KOPT-K1 (cell line): ENCODE data around the gene MTSS2.
"Not testable (repeated sequence)": the region's sequence is repeated elsewhere in the genome, so short reads cannot be mapped to it uniquely, and the experiment has no call there.

Source experiments
- H3K27ac ChIP-seq: fragments of 200-600 bp; sonication (generic); 2 replicates; pipeline ENCODE4 v1.5.1; 2016; ENCODE audit warnings: antibody characterized with exemption, mild to moderate bottlenecking, low read depth, low read length; ENCODE audit not compliant: poor library complexity, severe bottlenecking
- H3K36me3 ChIP-seq: fragments of 200-600 bp; sonication (generic); 2 replicates; pipeline ENCODE4 v1.5.1; 2017; ENCODE audit warnings: antibody characterized with exemption, mild to moderate bottlenecking, low read length, moderate library complexity; ENCODE audit not compliant: insufficient read depth
- H3K9me3 ChIP-seq: fragments of 200-600 bp; sonication (generic); 2 replicates; pipeline ENCODE4 v1.5.1; 2017; ENCODE audit warnings: antibody characterized with exemption, low read length, mild to moderate bottlenecking; ENCODE audit not compliant: insufficient read depth, poor library complexity, severe bottlenecking

MTSS2 gene

GRCh38 chr16:70652322-70652721, 33.5 kb downstream of the MTSS2 start:
- no peaks in the 10 kb centered on the region for H3K36me3 ChIP-seq
- no peaks in the 10 kb centered on the region for H3K9me3 ChIP-seq
- no peak overlapping the region for H3K27ac ChIP-seq

GRCh38 chr16:70651524-70651923, 34.3 kb downstream of the MTSS2 start:
- Histone ChIP-seq H3K27ac (no peak overlapping the region), H3K36me3 (no peaks in the 10 kb centered on the region), H3K9me3 (no peaks in the 10 kb centered on the region)

DNA sequence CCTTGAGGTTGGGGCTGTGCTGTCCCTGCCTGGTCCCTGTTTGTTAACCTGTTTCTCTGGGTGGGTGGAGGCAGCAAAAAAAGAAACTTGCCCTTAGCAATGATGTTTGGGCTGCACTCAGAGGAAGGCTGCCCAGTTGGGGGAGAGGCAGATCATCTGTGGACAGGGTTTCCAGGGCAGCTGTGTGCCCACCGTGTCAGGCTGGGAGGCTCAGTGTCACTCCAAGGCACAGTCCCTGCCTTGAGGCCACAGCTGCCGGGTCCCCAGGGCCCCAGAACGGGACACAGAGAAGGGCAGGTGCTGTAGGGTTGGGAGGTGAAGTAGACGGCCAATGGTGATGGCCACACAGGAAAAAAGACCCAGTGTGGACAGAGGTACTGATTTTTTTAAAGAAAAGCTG, 35.6 kb downstream of the MTSS2 start:
- no peak overlapping the region for H3K27ac ChIP-seq
- H3K36me3 ChIP-seq, result no peaks in the 10 kb centered on the region
- no peaks in the 10 kb centered on the region for H3K9me3 ChIP-seq

DNA sequence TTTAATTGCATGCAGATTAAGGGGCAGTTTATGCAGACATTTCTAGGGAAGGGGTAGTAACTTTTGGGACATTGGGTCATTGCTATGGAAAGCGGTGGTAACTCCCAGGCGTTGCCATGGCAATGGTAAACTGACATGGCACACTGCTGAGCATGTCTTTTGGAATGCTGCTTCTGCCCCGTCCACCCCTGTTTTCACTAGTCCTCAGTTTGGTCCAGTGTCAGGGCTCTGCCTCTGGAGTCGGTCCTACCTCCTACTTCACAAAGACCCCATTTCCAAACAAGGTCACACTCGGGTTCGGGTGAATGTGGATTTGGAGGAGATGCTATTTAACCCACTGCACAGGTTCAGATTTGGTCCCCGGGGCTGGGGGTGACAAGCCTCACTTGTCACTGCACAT, 36.6 kb downstream of the MTSS2 start:
- H3K9me3 ChIP-seq, result no peaks in the 10 kb centered on the region
- no peak overlapping the region for H3K27ac ChIP-seq
- H3K36me3 ChIP-seq, result no peaks in the 10 kb centered on the region

GRCh38 chr16:70648606-70649005, 37.2 kb downstream of the MTSS2 start:
- Histone ChIP-seq H3K9me3 (no peaks in the 10 kb centered on the region), H3K36me3 (no peaks in the 10 kb centered on the region), H3K27ac (no peak overlapping the region)

- no peak overlapping the region for H3K27ac ChIP-seq
- H3K36me3 ChIP-seq, result no peaks in the 10 kb centered on the region
Observed at GRCh38 chr16:70647441-70648359, 38.2 kb downstream of the MTSS2 start.

DNA sequence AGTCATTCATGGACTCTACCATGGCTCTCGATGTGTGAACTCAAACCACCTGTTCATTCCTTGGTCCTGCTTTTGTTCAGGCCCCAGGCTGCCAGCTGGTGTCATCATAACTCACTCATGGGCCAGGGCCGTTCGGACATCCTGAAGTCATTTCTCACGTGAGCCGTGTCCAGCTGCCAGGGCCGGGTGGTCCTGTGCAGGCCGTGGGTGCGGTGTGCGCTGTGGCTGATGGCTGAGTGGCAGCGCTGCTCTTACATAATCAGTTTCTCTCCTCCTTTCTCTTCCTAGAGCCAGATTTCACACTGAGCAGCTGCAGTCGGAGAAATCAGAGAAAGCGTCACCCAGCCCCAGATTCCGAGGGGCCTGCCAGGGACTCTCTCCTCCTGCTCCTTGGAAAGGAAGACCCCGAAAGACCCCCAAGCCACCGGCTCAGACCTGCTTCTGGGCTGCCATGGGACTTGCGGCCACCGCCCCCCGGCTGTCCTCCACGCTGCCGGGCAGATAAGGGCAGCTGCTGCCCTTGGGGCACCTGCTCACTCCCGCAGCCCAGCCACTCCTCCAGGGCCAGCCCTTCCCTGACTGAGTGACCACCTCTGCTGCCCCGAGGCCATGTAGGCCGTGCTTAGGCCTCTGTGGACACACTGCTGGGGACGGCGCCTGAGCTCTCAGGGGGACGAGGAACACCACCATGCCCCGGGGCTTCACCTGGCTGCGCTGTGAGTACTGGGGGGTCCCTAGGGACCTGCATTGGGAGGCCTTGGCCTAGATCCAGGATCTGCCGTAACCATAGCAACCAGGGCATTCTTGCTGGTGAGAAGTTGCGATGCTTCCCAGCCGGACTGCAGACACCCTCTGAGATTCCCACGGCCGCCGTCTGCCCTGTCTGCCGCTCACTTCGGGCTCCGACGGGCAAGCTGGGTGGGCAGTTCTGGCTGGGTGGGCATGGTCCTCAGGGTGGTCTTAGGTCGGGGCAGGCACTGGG, 39.3 kb downstream of the MTSS2 start, which contains the start of gene IL34:
IL34 (plus strand) TSS at position 300 of the 982 bp plus-strand sequence; CDS start at position 689, 389 bp downstream.
- Histone ChIP-seq H3K27ac (no peak within 1 kb of the TSS), H3K9me3 (no peaks in the 10 kb centered on the region)

More at GRCh38 chr16:70647441-70648359, 38.2 kb downstream of the MTSS2 start:
- H3K9me3 ChIP-seq, result no peaks in the 10 kb centered on the region

DNA sequence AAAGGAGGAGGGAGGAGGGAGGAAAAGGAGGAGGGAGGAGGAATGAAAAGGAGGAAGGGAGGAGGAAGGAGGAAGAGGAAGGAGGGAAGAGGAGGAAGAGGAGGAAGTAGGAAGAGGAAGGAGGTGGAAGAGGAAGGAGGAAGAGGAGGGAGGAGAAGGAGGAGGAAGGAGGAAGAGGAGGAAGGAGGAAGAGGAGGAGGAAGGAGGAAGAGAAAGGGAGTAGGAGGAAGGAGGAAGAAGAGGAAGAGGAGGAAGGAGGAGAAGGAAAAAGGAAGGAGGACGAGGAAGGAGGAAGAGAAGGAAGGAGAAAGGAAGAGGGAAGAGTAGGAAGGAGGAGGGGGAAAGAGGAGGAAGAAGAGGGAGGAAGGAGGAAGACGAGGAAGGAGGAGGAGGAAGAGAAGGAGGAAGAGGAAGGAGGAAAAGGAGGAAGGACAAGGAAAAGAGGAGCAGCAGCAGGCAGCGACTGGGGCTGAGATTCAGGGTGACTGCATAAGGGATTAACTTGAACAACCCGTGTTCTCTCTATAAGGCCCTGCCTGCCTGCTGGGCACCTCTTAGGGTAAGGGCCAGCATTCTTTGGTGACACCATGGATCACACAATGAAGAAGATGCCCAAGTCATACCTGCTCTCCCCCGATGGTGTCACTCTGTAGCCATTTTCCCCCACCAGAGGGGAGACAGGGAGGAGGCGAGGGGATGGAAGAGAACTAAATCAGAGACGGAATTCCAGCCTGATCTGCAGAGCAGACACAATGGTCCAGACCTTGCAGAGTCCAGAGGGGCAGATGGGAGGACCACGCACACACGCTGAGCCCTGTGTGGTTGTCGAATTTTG, 40.9 kb downstream of the MTSS2 start:
- Histone ChIP-seq H3K9me3 (no peaks in the 10 kb centered on the region), H3K27ac (no peak overlapping the region), H3K36me3 (no peaks in the 10 kb centered on the region)

More for the DNA sequence above, 39.3 kb downstream of the MTSS2 start, which contains the start of gene IL34:
- no peaks in the 10 kb centered on the region for H3K36me3 ChIP-seq

DNA sequence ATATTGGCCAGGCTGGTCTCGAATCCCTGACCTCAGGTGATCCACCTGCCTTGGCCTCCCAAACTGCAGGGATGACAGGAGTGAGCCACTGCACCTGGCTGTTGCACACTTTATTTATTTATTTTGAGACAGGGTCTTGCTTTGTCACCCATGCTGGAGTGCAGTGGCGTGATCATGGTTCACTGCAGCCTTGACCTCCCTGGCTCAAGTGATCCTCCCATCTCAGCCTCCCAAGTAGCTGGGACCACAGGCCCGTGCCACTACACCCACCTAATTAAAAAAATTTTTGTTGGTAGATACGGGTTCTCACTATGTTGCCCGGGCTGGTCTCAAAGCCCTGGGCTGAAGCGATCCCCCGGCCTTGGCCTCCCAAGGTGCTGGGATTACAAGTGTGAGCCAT, 42.6 kb downstream of the MTSS2 start:
- H3K27ac ChIP-seq, H3K36me3 ChIP-seq, H3K9me3 ChIP-seq: not testable (repeated sequence)

DNA sequence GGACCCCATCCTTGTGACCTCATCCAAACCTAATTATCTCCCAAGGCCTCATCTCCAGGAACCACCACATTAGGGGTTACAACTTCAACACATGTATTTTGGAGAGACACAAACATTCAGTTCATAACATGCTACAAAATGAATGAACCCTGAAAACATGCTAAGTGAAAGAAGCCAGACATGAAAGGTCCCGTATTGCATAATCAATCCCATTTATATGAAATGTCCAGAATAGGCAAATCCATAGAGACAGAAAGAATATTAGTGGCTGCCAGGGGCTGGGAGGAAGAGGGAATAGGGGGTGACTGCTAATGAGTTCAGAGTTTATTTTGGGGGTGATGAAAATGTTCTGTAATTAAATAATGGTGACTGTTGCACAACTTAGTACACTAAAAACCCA, 43.2 kb downstream of the MTSS2 start:
- Histone ChIP-seq H3K27ac (no peak overlapping the region), H3K36me3 (no peaks in the 10 kb centered on the region), H3K9me3 (no peaks in the 10 kb centered on the region)

- no peak overlapping the region for H3K27ac ChIP-seq
- H3K36me3 ChIP-seq, result no peaks in the 10 kb centered on the region
- no peaks in the 10 kb centered on the region for H3K9me3 ChIP-seq
Observed at GRCh38 chr16:70638814-70639792, 46.8 kb downstream of the MTSS2 start.
